ENCODE results near the gene ST3GAL4. TPM values are rescaled to one million over a fixed set of nuclear protein-coding genes. Genes with fewer than 3 reads are reported as not detected.
"Not testable (repeated sequence)": the region's sequence is repeated elsewhere in the genome, so short reads cannot be mapped to it uniquely, and the experiment has no call there.

ST3GAL4 gene
- total RNA-seq, 2 experiments from 2014 or later: 1.6 TPM

DNA sequence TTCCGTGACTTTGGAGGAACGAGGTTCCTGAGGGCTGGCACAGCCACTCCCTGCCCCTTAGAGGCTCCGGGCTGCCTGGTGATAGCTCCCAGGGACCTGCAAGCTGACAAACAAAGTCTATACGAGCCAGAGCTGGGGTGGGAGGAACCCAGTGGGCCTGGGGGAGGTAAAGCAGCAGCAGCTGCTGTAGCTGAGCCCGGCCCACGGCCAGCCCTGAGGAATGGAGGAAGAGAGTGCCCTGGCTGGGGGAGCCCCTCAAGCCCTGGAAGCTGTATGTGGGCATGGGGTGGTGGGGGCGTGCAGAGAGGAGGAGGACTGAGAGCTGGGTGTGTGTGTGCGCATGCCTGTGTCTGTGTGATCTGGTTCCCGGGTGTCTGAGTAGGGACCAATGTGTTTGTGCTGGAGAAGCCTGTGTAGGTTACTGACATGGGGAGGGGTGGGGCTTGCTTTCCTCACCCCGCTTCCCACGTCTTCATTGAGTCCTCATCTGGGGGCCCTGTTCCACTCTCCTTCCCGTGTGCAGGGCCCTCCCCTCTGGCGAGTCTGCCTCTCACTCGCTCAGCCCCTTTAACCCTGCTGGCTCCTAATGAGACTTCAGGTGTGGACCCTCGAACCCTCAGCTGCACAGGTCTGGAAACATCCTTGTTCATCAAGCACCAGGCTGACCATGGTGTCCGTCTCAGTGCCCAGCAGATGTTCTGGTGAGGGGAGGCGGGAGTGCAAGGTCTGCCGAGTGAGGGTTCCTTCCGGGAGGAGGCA is 10.8 kb downstream of the ST3GAL4 start:
- CTCF ChIA-PET: no interaction called here
- TF ChIP-seq, protein P1, sequence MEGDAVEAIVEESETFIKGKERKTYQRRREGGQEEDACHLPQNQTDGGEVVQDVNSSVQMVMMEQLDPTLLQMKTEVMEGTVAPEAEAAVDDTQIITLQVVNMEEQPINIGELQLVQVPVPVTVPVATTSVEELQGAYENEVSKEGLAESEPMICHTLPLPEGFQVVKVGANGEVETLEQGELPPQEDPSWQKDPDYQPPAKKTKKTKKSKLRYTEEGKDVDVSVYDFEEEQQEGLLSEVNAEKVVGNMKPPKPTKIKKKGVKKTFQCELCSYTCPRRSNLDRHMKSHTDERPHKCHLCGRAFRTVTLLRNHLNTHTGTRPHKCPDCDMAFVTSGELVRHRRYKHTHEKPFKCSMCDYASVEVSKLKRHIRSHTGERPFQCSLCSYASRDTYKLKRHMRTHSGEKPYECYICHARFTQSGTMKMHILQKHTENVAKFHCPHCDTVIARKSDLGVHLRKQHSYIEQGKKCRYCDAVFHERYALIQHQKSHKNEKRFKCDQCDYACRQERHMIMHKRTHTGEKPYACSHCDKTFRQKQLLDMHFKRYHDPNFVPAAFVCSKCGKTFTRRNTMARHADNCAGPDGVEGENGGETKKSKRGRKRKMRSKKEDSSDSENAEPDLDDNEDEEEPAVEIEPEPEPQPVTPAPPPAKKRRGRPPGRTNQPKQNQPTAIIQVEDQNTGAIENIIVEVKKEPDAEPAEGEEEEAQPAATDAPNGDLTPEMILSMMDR (IDR thresholded peaks at IDR 0.05): no peak
- no peak overlapping the region for H3K27ac Mint-ChIP-seq
- intact Hi-C loops (cut with DNase I, micrococcal nuclease): no loop called here
- no peaks in the 10 kb centered on the region for H3K27me3 Mint-ChIP-seq
- no peaks in the 10 kb centered on the region for H3K4me1 ChIP-seq (ENCODE audit: insufficient read depth, low read length)
- no peak overlapping the region for H3K27ac ChIP-seq (ENCODE audit: low read depth in 1 of 2, low read length in 2 of 2)
- DNase-seq (no peak), ATAC-seq (ENCODE audit: poor library complexity) (no peak)
- H3K36me3 Mint-ChIP-seq (ENCODE audit: low read depth): no peaks in the 10 kb centered on the region
- no peaks in the 10 kb centered on the region for H3K4me1 Mint-ChIP-seq (ENCODE audit: low read depth)
- POLR2A ChIA-PET: no interaction called here
- H3K27me3 ChIP-seq (ENCODE audit: control insufficient read depth in 1 of 2, insufficient read depth in 2 of 2, low read length in 2 of 2): no peaks in the 10 kb centered on the region
- no peaks in the 10 kb centered on the region for H3K9me3 ChIP-seq (ENCODE audit: control insufficient read depth in 1 of 2, insufficient read depth in 1 of 2, low read length in 2 of 2)
- H3K4me3 Mint-ChIP-seq: no peak overlapping the region
- no peak overlapping the region for H3K4me3 ChIP-seq (ENCODE audit: low read length)
- no peaks in the 10 kb centered on the region for H3K9me3 Mint-ChIP-seq
- H3K36me3 ChIP-seq (ENCODE audit: insufficient read depth, low read length): no peaks in the 10 kb centered on the region

DNA sequence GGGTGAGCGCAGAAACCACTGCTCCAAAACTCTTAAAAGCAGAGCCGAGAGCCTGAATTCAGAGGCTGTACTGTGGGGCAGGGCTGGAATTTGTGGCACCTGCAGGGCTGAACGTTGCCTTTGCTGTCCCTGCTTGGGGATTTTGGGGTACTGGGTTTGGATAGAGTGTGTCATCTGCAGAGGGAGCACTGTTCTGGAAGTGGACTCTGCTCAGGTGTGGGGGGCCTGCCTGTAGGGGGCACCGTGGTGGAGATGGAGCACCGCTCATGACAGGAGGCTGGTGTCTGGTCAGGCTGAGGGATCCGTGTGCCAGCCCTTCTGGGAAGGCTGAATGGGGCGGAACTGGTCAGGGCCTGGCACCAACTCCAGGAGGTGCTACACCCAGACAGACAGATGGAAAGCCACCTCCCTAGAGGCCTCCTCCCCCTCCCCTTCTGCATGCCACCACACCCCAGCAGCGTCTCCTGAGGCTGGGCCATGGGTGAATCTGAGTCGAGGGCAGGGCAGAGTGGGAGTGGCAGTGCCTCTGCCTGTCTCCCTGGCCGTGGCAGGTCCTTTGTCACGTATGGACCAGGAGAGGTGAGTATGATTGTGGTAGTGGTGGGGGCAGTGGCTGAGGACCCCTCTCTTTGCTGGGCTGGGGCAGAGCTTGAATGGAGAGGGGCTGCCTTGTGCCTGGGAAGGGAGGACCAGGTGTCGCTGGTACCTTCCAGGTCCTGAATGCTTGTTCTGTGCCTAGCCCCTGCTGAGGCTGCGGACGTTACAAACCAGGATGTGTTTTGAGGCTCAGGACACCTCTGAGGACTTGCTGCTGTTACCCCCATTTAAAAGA is 11.6 kb downstream of the ST3GAL4 start:
- H3K36me3 Mint-ChIP-seq (ENCODE audit: low read depth); H3K27me3 Mint-ChIP-seq; H3K27ac ChIP-seq (ENCODE audit: low read depth in 1 of 2, low read length in 2 of 2); H3K4me3 ChIP-seq (ENCODE audit: low read length); DNase-seq; H3K9me3 Mint-ChIP-seq; ATAC-seq (ENCODE audit: poor library complexity); H3K9me3 ChIP-seq (ENCODE audit: control insufficient read depth in 1 of 2, insufficient read depth in 1 of 2, low read length in 2 of 2); CTCF ChIA-PET; H3K27ac Mint-ChIP-seq; H3K4me3 Mint-ChIP-seq; H3K27me3 ChIP-seq (ENCODE audit: control insufficient read depth in 1 of 2, insufficient read depth in 2 of 2, low read length in 2 of 2); POLR2A ChIA-PET; H3K36me3 ChIP-seq (ENCODE audit: insufficient read depth, low read length); H3K4me1 Mint-ChIP-seq (ENCODE audit: low read depth); H3K4me1 ChIP-seq (ENCODE audit: insufficient read depth, low read length); intact Hi-C loops (cut with DNase I, micrococcal nuclease): not testable (repeated sequence)

GRCh38 chr11:126367806-126368205 is 12.3 kb downstream of the ST3GAL4 start:
- DNase-seq; H3K9me3 ChIP-seq (ENCODE audit: control insufficient read depth in 1 of 2, insufficient read depth in 1 of 2, low read length in 2 of 2); H3K4me3 Mint-ChIP-seq; H3K27me3 Mint-ChIP-seq; ATAC-seq (ENCODE audit: poor library complexity); H3K27me3 ChIP-seq (ENCODE audit: control insufficient read depth in 1 of 2, insufficient read depth in 2 of 2, low read length in 2 of 2); H3K4me1 ChIP-seq (ENCODE audit: insufficient read depth, low read length); H3K36me3 Mint-ChIP-seq (ENCODE audit: low read depth); CTCF ChIA-PET; POLR2A ChIA-PET; H3K4me3 ChIP-seq (ENCODE audit: low read length); H3K27ac ChIP-seq (ENCODE audit: low read depth in 1 of 2, low read length in 2 of 2); H3K27ac Mint-ChIP-seq; H3K36me3 ChIP-seq (ENCODE audit: insufficient read depth, low read length); H3K9me3 Mint-ChIP-seq; intact Hi-C loops (cut with DNase I, micrococcal nuclease); H3K4me1 Mint-ChIP-seq (ENCODE audit: low read depth): not testable (repeated sequence)

DNA sequence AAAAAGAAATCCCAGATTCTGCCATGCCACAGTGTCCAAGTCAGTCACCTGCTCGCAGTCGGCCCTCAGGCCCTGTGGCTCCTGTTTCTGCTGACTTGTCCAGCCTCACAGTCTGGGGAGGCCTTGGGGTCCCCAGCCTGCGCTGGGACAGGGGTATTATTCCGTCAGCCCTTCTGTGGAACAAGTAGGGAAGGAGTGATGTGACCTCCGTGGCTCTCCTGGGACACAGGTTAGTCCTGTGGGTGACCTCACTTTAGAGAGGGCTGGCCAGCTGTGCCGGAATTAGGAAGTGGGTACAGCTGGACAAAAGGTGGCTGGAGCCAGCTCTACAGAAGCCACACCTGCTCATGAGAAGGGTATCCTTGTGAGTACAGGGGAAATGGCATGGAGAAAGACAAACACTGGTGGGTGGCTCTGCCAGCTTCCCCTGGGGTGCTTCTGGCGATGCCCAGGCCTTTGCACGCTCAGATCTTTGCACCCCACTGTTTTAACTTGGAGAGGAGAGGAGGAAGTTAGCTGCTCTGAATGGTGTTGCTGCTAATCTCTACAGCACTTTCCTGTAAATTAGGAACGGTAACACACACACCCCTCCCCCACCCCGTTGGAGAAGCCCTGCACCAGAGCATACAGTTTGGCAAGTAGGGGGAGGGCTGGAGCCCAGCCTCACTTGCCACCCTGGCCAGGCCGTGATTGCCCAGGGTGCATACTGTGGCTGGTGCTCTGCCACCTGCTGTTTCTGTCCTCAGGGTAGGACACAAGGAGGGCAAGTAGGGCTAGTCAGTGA is 13.0 kb downstream of the ST3GAL4 start:
- H3K27ac Mint-ChIP-seq; H3K4me1 ChIP-seq (ENCODE audit: insufficient read depth, low read length); H3K36me3 ChIP-seq (ENCODE audit: insufficient read depth, low read length); intact Hi-C loops (cut with DNase I, micrococcal nuclease); H3K36me3 Mint-ChIP-seq (ENCODE audit: low read depth); H3K9me3 ChIP-seq (ENCODE audit: control insufficient read depth in 1 of 2, insufficient read depth in 1 of 2, low read length in 2 of 2); H3K4me3 ChIP-seq (ENCODE audit: low read length); DNase-seq; POLR2A ChIA-PET; H3K27ac ChIP-seq (ENCODE audit: low read depth in 1 of 2, low read length in 2 of 2); H3K27me3 ChIP-seq (ENCODE audit: control insufficient read depth in 1 of 2, insufficient read depth in 2 of 2, low read length in 2 of 2); H3K4me1 Mint-ChIP-seq (ENCODE audit: low read depth); CTCF ChIA-PET; H3K27me3 Mint-ChIP-seq; ATAC-seq (ENCODE audit: poor library complexity); H3K4me3 Mint-ChIP-seq; H3K9me3 Mint-ChIP-seq: not testable (repeated sequence)
